H9 (cell line): Measurements from ENCODE around the gene SOHLH1. TPM values are rescaled to one million over a fixed set of nuclear protein-coding genes. Genes with fewer than 3 reads are reported as not detected.

Experiments
- DNase-seq: peaks from one replicate; pipeline ENCODE4 v3.0.0-alpha.2; 2017
- H2AFZ ChIP-seq: one replicate; pipeline ENCODE4 v1.6.1; 2013; ENCODE audit warnings: mild to moderate bottlenecking, low read length, control low read depth, moderate library complexity
- H2AK5ac ChIP-seq: 2 replicates; pipeline ENCODE4 v1.6.1; 2013; ENCODE audit warnings: low read length, control low read depth, mixed read lengths; ENCODE audit not compliant: insufficient read length
- H2BK120ac ChIP-seq: one replicate; pipeline ENCODE4 v1.6.1; 2013; ENCODE audit warnings: low read depth, mild to moderate bottlenecking, low read length, control low read depth, inconsistent platforms; ENCODE audit not compliant: poor library complexity, severe bottlenecking
- H2BK12ac ChIP-seq: 2 replicates; pipeline ENCODE4 v1.6.1; 2013; ENCODE audit warnings: low read length, control low read depth, mixed read lengths, low read depth; ENCODE audit not compliant: insufficient read length
- H2BK15ac ChIP-seq: 2 replicates; pipeline ENCODE4 v1.6.1; 2013; ENCODE audit warnings: low read depth, low read length, control low read depth
- H2BK20ac ChIP-seq: one replicate; pipeline ENCODE4 v1.6.1; 2013; ENCODE audit warnings: low read depth, mild to moderate bottlenecking, low read length, control low read depth, inconsistent platforms; ENCODE audit not compliant: poor library complexity, severe bottlenecking
- H2BK5ac ChIP-seq: 2 replicates; pipeline ENCODE4 v1.6.1; 2013; ENCODE audit warnings: low read length, control low read depth, mixed read lengths; ENCODE audit not compliant: insufficient read length
- H3K14ac ChIP-seq: 2 replicates; pipeline ENCODE4 v1.6.1; 2013; ENCODE audit warnings: low read length, control low read depth; ENCODE audit not compliant: insufficient read depth
- H3K18ac ChIP-seq: 2 replicates; pipeline ENCODE4 v1.6.1; 2013; ENCODE audit warnings: low read depth, mild to moderate bottlenecking, mixed read lengths, low read length, control low read depth; ENCODE audit not compliant: insufficient read length
- H3K23ac ChIP-seq: 2 replicates; pipeline ENCODE4 v1.6.1; 2013; ENCODE audit warnings: low read length, control low read depth, mixed read lengths, low read depth; ENCODE audit not compliant: insufficient read length
- H3K23me2 ChIP-seq: 2 replicates; pipeline ENCODE4 v1.6.1; 2013; ENCODE audit warnings: low read depth, mild to moderate bottlenecking, mixed read lengths, low read length, control low read depth; ENCODE audit not compliant: insufficient read length, poor library complexity, severe bottlenecking
- H3K27ac ChIP-seq: 2 replicates; pipeline ENCODE4 v1.5.1; 2013; ENCODE audit warnings: low read length, control low read depth, mixed read lengths, low read depth; ENCODE audit not compliant: insufficient read length
- H3K27me3 ChIP-seq: 2 replicates; pipeline ENCODE4 v1.6.1; 2013; ENCODE audit warnings: low read length, control low read depth, inconsistent platforms; ENCODE audit not compliant: insufficient read depth
- H3K4ac ChIP-seq: 2 replicates; pipeline ENCODE4 v1.6.1; 2013; ENCODE audit warnings: low read depth, mild to moderate bottlenecking, control low read depth, inconsistent platforms, low read length, moderate library complexity
- H3K4me1 ChIP-seq: 2 replicates; pipeline ENCODE4 v1.6.1; 2013; ENCODE audit warnings: low read length, control low read depth, inconsistent platforms; ENCODE audit not compliant: insufficient read depth
- H3K4me2 ChIP-seq: 2 replicates; pipeline ENCODE4 v1.6.1; 2013; ENCODE audit warnings: low read length, control low read depth, mixed read lengths; ENCODE audit not compliant: insufficient read length, insufficient read depth
- H3K56ac ChIP-seq: 2 replicates; pipeline ENCODE4 v1.6.1; 2013; ENCODE audit warnings: low read depth, mild to moderate bottlenecking, mixed read lengths, low read length, control low read depth; ENCODE audit not compliant: insufficient read length
- H3K79me1 ChIP-seq: 2 replicates; pipeline ENCODE4 v1.6.1; 2013; ENCODE audit warnings: low read depth, mild to moderate bottlenecking, moderate library complexity, low read length, control low read depth, inconsistent platforms; ENCODE audit not compliant: insufficient read depth, poor library complexity, severe bottlenecking
- H3K79me2 ChIP-seq: 2 replicates; pipeline ENCODE4 v1.6.1; 2013; ENCODE audit warnings: low read length, control low read depth, inconsistent platforms; ENCODE audit not compliant: insufficient read depth
- H3K9ac ChIP-seq: 2 replicates; pipeline ENCODE4 v1.6.1; 2013; ENCODE audit warnings: low read length, control low read depth, mixed read lengths; ENCODE audit not compliant: insufficient read length; ENCODE audit errors: extremely low read depth
- H3K9me3 ChIP-seq: one replicate; pipeline ENCODE4 v1.6.1; 2013; ENCODE audit warnings: low read depth, low read length, inconsistent platforms; ENCODE audit not compliant: control insufficient read depth
- H3T11ph ChIP-seq: one replicate; pipeline ENCODE4 v1.6.1; 2013; ENCODE audit warnings: mild to moderate bottlenecking, low read length, control low read depth, inconsistent platforms
- H4K20me1 ChIP-seq: one replicate; pipeline ENCODE4 v1.6.1; 2013; ENCODE audit not compliant: control insufficient read depth, insufficient read length, insufficient read depth
- H4K5ac ChIP-seq: 2 replicates; pipeline ENCODE4 v1.6.1; 2013; ENCODE audit warnings: low read depth, mild to moderate bottlenecking, mixed read lengths, low read length, control low read depth; ENCODE audit not compliant: insufficient read length
- H4K8ac ChIP-seq: replicated peaks from 2 replicates; pipeline ENCODE4 v1.6.1; 2013; ENCODE audit warnings: low read length, control low read depth, mixed read lengths, low read depth; ENCODE audit not compliant: insufficient read length
- H4K91ac ChIP-seq: 2 replicates; pipeline ENCODE4 v1.6.1; 2013; ENCODE audit warnings: low read depth, mild to moderate bottlenecking, moderate library complexity, mixed read lengths, low read length, control low read depth; ENCODE audit not compliant: insufficient read length
- H3K27ac Mint-ChIP-seq, 3 experiments: 2 replicates in 2 of 3; 3 replicates in 1 of 3; pipeline ENCODE4 v1.8.0; 2020 to 2021; ENCODE audit warnings: mixed read lengths in 3 of 3, mild to moderate bottlenecking in 1 of 3, moderate library complexity in 1 of 3
- H3K27me3 Mint-ChIP-seq: 2 replicates; pipeline ENCODE4 v1.8.0; 2021; ENCODE audit warnings: low read depth, mild to moderate bottlenecking, moderate library complexity, mixed read lengths
- H3K36me3 Mint-ChIP-seq, 3 experiments: 2 replicates in 2 of 3; 3 replicates in 1 of 3; pipeline ENCODE4 v1.8.0; 2020 to 2021; ENCODE audit warnings: low read depth in 3 of 3, mixed read lengths in 3 of 3; ENCODE audit not compliant: insufficient read depth in 1 of 3
- H3K4me1 Mint-ChIP-seq, 2 experiments: 2 replicates each; pipeline ENCODE4 v1.8.0; 2020; ENCODE audit warnings: mixed read lengths in 2 of 2
- H3K4me3 Mint-ChIP-seq, 2 experiments: 2 replicates in 1 of 2; 3 replicates in 1 of 2; pipeline ENCODE4 v1.8.0; 2020 to 2021; ENCODE audit warnings: mild to moderate bottlenecking in 2 of 2, mixed read lengths in 2 of 2, moderate library complexity in 1 of 2
- H3K9me3 Mint-ChIP-seq, 2 experiments: 2 replicates in 1 of 2; 3 replicates in 1 of 2; pipeline ENCODE4 v1.8.0; 2020; ENCODE audit warnings: mild to moderate bottlenecking in 2 of 2, mixed read lengths in 2 of 2, moderate library complexity in 1 of 2
- WGBS: extraction: QIAGEN DNeasy Blood & Tissue Kit; methylation state at CpG from one replicate; pipeline ENCODE4 v1.1.7; 2013; ENCODE audit warnings: missing lambda C conversion rate, low lambda C conversion rate, mixed read lengths; ENCODE audit not compliant: insufficient read length; ENCODE audit errors: extremely low coverage; 5-methylcytosine and 5-hydroxymethylcytosine counted together
- total RNA-seq: library from RNA; stranded (reverse); gene quantifications from 2 replicates; pipeline ENCODE4 v1.2.1, GENCODE V29; 2021
- TF ChIP-seq, protein P1 (sequence below): fragments of 200-600 bp; sonication (generic); conservative IDR thresholded peaks from 3 replicates; pipeline ENCODE4 v1.8.0; 2021; ENCODE audit warnings: antibody characterized with exemption, mild to moderate bottlenecking

SOHLH1 gene
- total RNA-seq, 1 experiment from 2014 or later: not detected

DNA sequence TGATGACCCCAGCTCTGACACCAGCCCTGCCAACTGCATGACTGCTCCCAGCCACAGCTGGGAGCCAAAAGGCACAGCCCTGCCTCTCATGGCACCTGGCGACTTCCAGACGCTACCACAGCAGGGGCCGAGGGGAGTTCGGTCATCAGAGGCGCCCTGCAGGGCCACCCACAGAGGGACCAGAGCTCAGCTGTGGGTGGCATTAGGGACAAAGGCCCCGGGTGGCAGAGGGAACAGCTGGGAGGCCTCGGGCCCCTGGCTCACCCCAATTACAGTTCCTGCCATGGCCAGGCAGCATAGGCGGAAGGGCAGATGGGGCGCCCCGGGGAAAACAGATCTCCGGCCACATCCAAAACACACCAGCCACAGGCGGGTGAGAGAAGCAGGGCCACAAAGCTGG, 3.6 kb downstream of the SOHLH1 start:
- Histone ChIP-seq H3K4ac (no peak overlapping the region), H2BK20ac (no peak overlapping the region), H3K27me3 (no peaks in the 10 kb centered on the region), H2BK120ac (no peak overlapping the region), H3K23ac (no peak overlapping the region), H3K18ac (no peak overlapping the region), H3K79me2 (no peaks in the 10 kb centered on the region), H3K79me1 (no peaks in the 10 kb centered on the region), H2BK15ac (no peak overlapping the region), H3K4me2 (no peak overlapping the region), H4K20me1 (no peaks in the 10 kb centered on the region), H2AFZ (no peak overlapping the region), H2BK12ac (no peak overlapping the region), H3K9ac (no peak overlapping the region), H4K91ac (no peak overlapping the region), H3T11ph (no peak overlapping the region), H4K8ac (no peak overlapping the region), H3K14ac (no peak overlapping the region; the same call in 1 of the 2 replicates), H2BK5ac (no peak overlapping the region), H3K9me3 (no peaks in the 10 kb centered on the region), H4K5ac (no peak overlapping the region), H3K27ac (no peak overlapping the region), H3K4me1 (no peaks in the 10 kb centered on the region), H2AK5ac (no peak overlapping the region), H3K56ac (no peak overlapping the region), H3K23me2 (no peaks in the 10 kb centered on the region)
- Mint-ChIP-seq H3K9me3 (no peaks in the 10 kb centered on the region; a peak in 1 of 5 replicates), H3K27me3 (peaks cover 2% of the 10 kb centered on the region; the same call in 1 of the 2 replicates), H3K27ac (no peak overlapping the region), H3K36me3 (no peaks in the 10 kb centered on the region; a peak in 1 of 7 replicates), H3K4me1 (peaks cover 9 to 13% of the 10 kb centered on the region in 2 experiments), H3K4me3 (no peak overlapping the region)
- no peak for DNase-seq
- no CpG with 5 or more reads among the region's 12 CpGs for WGBS
- TF ChIP-seq, protein P1, sequence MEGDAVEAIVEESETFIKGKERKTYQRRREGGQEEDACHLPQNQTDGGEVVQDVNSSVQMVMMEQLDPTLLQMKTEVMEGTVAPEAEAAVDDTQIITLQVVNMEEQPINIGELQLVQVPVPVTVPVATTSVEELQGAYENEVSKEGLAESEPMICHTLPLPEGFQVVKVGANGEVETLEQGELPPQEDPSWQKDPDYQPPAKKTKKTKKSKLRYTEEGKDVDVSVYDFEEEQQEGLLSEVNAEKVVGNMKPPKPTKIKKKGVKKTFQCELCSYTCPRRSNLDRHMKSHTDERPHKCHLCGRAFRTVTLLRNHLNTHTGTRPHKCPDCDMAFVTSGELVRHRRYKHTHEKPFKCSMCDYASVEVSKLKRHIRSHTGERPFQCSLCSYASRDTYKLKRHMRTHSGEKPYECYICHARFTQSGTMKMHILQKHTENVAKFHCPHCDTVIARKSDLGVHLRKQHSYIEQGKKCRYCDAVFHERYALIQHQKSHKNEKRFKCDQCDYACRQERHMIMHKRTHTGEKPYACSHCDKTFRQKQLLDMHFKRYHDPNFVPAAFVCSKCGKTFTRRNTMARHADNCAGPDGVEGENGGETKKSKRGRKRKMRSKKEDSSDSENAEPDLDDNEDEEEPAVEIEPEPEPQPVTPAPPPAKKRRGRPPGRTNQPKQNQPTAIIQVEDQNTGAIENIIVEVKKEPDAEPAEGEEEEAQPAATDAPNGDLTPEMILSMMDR: no peak
